Measurements from ENCODE around the gene ATP6V1F.

- TF ChIP-seq GATA3 (IDR thresholded peaks at IDR 0.05; ENCODE audit: low read depth, low read length) (no peak), GATA2 (IDR thresholded peaks at IDR 0.05; ENCODE audit: low read depth, low read length) (no peak)
Measured at GRCh38 chr7:128867842-128868623, 5.4 kb downstream of the ATP6V1F start.

All from SH-SY5Y (cell line).